Smooth muscle cell of the brain vasculature (primary cell): Measurements from ENCODE around the gene DOK5.

Experiments used
- DNase-seq: peaks from one replicate; pipeline ENCODE4 v3.0.0-alpha.2; 2012; ENCODE audit warnings: low read depth, low spot score

Gene DOK5

GRCh38 chr20:54692168-54692887 lies 216.9 kb downstream of the DOK5 start:
- no peak for DNase-seq

DNA sequence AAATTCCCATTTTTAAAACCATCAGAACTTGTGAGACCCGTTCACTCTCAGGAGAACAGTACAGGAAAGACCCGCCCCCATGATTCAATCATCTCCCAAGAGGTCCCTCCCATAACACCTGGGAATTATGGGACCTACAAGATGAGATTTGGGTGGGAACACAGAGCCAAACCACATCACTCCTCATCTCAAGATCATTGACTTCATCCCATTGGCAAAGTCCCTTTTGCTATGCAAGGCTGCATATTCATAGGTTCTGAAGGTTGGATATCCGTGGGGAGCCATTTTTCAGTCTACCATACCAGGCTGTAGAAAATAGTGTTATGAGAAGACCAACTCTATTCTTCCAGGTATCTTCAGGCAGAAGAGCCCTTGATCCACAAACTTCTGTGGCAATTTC lies 219.1 kb downstream of the DOK5 start:
- DNase-seq = no peak

GRCh38 chr20:54698373-54698772 lies 223.0 kb downstream of the DOK5 start:
- no peak for DNase-seq
